Measurements from ENCODE around the gene PLA2G4D. TPM values are rescaled to one million over a fixed set of nuclear protein-coding genes. Genes with fewer than 3 reads are reported as not detected.

PLA2G4D gene
- total and polyA plus RNA-seq, 2 donors (not counting 3 experiments of a cell fraction or from before 2014, with no cell fraction given): not detected

DNA sequence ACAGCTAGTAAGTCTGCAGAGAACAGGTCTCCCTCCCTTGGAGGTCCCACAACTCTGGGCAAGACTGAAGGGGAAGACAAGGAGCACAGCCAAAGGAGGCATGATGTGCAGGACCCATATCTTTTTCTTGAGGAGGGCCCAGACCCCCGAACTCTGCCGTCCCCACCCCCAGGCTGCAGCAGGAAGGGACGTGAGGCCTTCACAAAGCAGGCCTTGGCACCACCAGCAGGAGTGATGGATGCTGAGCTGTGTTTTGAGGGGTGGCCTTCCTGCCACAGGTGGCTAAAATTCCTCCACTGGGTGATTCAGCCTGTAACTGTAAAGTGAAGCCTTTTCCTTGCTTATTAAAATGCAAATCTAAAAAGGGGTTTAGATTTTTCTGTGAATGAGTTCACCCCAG, 8.6 kb downstream of the PLA2G4D start:
- intact Hi-C loops (cut with micrococcal nuclease) (no loop called here), dilution Hi-C loops (cut with MboI; ENCODE audit: extremely low pct_ligation_motif_present, low sequenced_read_pairs) (no loop called here)
- Histone ChIP-seq H3K27me3 (ENCODE audit: control insufficient read depth in 2 of 2, insufficient read depth in 2 of 2, low read length in 2 of 2) (peaks cover 2 to 12% of the 10 kb centered on the region in 2 experiments), H3K27ac (ENCODE audit: insufficient read depth, low read depth, low read length) (no peak overlapping the region), H3K4me3 (replicated peaks in 1 of 3; ENCODE audit: insufficient read depth in 1 of 3, low read depth in 1 of 3, low read length in 3 of 3) (no peak overlapping the region), H3K4me2 (ENCODE audit: insufficient read depth, low read length) (no peak overlapping the region), H3K9me3 (replicated peaks; ENCODE audit: control insufficient read depth, insufficient read depth, low read length) (no peaks in the 10 kb centered on the region), H4K20me1 (replicated peaks; ENCODE audit: control insufficient read depth, extremely low read depth, insufficient read depth, low read length) (no peaks in the 10 kb centered on the region), H3K9ac (replicated peaks; ENCODE audit: extremely low read depth, insufficient read depth, low read length) (no peak overlapping the region), H2AFZ (ENCODE audit: low read depth, low read length) (no peak overlapping the region), H3K4me1 (ENCODE audit: control insufficient read depth, extremely low read depth, insufficient read depth, low read length) (no peaks in the 10 kb centered on the region), H3K9me1 (replicated peaks; ENCODE audit: control insufficient read depth, extremely low read depth, insufficient read depth, low read length) (no peaks in the 10 kb centered on the region), H3K36me3 (ENCODE audit: control insufficient read depth in 2 of 2, extremely low read depth in 1 of 2, insufficient read depth in 2 of 2, low read length in 2 of 2) (no peaks in the 10 kb centered on the region), H3K79me2 (ENCODE audit: control insufficient read depth, insufficient read depth, low read length) (no peaks in the 10 kb centered on the region)
- ChIA-PET POLR2A (no interaction called here), CTCF (interaction anchor here (0.9 to 4.6 kb wide), 10 partner anchors 19 to 299 kb away, joined by 3 to 77 read pairs (median 16); no protein-coding TSS in a partner anchor)
- TF ChIP-seq MYC (IDR thresholded peaks at IDR 0.05; ENCODE audit: low read depth, low read length) (no peak), EZH2 (IDR thresholded peaks at IDR 0.05; ENCODE audit: borderline replicate concordance, low read depth, low read length, severe bottlenecking) (no peak), POLR2AphosphoS5 (IDR thresholded peaks at IDR 0.05; ENCODE audit: insufficient read depth, low read depth, low read length) (no peak), FOS (IDR thresholded peaks at IDR 0.05; ENCODE audit: borderline replicate concordance, insufficient read depth, low read length) (no peak), JUN (IDR thresholded peaks at IDR 0.05; ENCODE audit: borderline replicate concordance, insufficient read depth, insufficient read length, low read depth) (no peak), POLR2A (IDR thresholded peaks at IDR 0.05; ENCODE audit: low read depth, low read length) (no peak), GATA2 (IDR thresholded peaks at IDR 0.05; ENCODE audit: insufficient read depth, insufficient read length, low read depth, low read length) (no peak)
- TF ChIP-seq, protein P1, sequence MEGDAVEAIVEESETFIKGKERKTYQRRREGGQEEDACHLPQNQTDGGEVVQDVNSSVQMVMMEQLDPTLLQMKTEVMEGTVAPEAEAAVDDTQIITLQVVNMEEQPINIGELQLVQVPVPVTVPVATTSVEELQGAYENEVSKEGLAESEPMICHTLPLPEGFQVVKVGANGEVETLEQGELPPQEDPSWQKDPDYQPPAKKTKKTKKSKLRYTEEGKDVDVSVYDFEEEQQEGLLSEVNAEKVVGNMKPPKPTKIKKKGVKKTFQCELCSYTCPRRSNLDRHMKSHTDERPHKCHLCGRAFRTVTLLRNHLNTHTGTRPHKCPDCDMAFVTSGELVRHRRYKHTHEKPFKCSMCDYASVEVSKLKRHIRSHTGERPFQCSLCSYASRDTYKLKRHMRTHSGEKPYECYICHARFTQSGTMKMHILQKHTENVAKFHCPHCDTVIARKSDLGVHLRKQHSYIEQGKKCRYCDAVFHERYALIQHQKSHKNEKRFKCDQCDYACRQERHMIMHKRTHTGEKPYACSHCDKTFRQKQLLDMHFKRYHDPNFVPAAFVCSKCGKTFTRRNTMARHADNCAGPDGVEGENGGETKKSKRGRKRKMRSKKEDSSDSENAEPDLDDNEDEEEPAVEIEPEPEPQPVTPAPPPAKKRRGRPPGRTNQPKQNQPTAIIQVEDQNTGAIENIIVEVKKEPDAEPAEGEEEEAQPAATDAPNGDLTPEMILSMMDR (IDR thresholded peaks at IDR 0.05; ENCODE audit: extremely low read depth in 1 of 2, insufficient read depth in 1 of 2, low read depth in 1 of 2, low read length in 2 of 2): no peak
- BruUV-seq (replicated peaks): no TSS peak
- FAIRE-seq (no peak), DNase-seq (ENCODE audit: low read depth, low spot score) (no peak)
